Gastrocnemius medialis (tissue), 4 donors: ENCODE results near the gene KAZN.

ENCODE experiments used
- POLR2A ChIP-seq, 2 donors: fragments of 450-650 bp; IDR thresholded peaks; one replicate each; pipeline ENCODE4 v1.6.1; 2017; ENCODE audit warnings: antibody characterized with exemption in 2 of 2, mild to moderate bottlenecking in 2 of 2, moderate library complexity in 2 of 2
- TF ChIP-seq, protein P1 (sequence below), 5 experiments: fragments of 450-650 bp in 3 of 5; fragments of 200-600 bp in 2 of 5; sonication (generic) in 2 of 5; IDR thresholded peaks in 4 of 5; conservative IDR thresholded peaks in 1 of 5; 1 replicate in 4 of 5; 2 replicates in 1 of 5; pipeline ENCODE4 v1.5.1; 2016 to 2019; ENCODE audit warnings: antibody characterized with exemption in 5 of 5, mild to moderate bottlenecking in 3 of 5, moderate library complexity in 3 of 5

GRCh38 chr1:14853518-14853917, 255.0 kb downstream of the KAZN start:
- TF ChIP-seq, protein P1, sequence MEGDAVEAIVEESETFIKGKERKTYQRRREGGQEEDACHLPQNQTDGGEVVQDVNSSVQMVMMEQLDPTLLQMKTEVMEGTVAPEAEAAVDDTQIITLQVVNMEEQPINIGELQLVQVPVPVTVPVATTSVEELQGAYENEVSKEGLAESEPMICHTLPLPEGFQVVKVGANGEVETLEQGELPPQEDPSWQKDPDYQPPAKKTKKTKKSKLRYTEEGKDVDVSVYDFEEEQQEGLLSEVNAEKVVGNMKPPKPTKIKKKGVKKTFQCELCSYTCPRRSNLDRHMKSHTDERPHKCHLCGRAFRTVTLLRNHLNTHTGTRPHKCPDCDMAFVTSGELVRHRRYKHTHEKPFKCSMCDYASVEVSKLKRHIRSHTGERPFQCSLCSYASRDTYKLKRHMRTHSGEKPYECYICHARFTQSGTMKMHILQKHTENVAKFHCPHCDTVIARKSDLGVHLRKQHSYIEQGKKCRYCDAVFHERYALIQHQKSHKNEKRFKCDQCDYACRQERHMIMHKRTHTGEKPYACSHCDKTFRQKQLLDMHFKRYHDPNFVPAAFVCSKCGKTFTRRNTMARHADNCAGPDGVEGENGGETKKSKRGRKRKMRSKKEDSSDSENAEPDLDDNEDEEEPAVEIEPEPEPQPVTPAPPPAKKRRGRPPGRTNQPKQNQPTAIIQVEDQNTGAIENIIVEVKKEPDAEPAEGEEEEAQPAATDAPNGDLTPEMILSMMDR (IDR thresholded peaks at IDR 0.05 in 4 of 5, conservative IDR thresholded peaks at IDR 0.05 in 1 of 5), result no peak
- no peak for TF ChIP-seq POLR2A (IDR thresholded peaks at IDR 0.05)
